ENCODE data around the gene MAP4K1. TPM values are rescaled to one million over a fixed set of nuclear protein-coding genes. Genes with fewer than 3 reads are reported as not detected.

Gene MAP4K1
- total RNA-seq, 1 donor: 29.1 TPM

GRCh38 chr19:38657633-38658222 is 40.0 kb upstream of the MAP4K1 start:
- no peaks in the 10 kb centered on the region for H3K9me3 ChIP-seq (ENCODE audit: low read depth, low read length)
- H3K4me1 ChIP-seq (ENCODE audit: insufficient read depth, low read length): peaks cover 89% of the 10 kb centered on the region
- H3K27me3 ChIP-seq (ENCODE audit: insufficient read depth, low read length): no peaks in the 10 kb centered on the region
- H3K4me3 ChIP-seq (ENCODE audit: low read length): no peak overlapping the region

DNA sequence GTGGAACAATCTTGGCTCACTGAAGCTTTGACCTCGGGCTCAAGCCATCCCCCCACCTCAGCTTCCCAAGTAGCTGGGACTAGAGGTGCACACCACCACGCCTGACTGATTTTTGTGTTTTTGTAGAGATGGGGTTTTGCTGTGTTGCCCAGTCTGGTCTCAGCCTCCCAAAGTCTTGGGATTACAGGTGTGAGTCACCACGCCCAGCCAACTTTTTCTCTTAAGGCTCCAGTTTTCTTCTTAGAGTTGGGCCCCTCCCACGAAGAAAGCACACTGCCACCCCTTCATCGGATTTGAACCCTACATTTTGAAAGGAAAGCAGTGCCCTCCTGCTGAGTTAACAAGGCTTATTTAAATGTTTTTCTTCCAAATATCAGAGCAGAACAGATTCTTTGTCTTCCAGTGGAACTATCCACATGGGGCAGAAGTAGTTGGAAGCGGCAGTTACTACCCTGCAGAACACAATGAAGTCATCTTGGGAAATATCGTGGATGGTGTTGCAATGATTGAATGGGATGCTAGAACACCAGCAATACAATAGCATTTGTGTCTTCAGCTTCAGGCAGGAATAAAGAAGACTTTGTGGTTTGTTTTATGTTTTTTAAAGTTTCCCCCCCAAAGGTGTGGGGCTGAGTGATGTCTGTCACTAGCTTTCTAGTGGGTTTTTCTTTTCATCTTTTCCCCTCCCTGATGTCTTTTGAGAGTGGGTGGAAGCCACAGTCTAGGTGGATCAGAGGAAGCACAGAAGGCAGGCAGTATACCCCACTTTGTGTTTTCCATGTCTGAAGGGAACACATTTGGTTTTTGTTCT is 38.6 kb upstream of the MAP4K1 start:
- Histone ChIP-seq H3K4me3 (ENCODE audit: low read length) (no peak overlapping the region), H3K27me3 (ENCODE audit: insufficient read depth, low read length) (no peaks in the 10 kb centered on the region), H3K4me1 (ENCODE audit: insufficient read depth, low read length) (peaks cover 92% of the 10 kb centered on the region), H3K9me3 (ENCODE audit: low read depth, low read length) (no peaks in the 10 kb centered on the region)

GRCh38 chr19:38655148-38655824 is 37.5 kb upstream of the MAP4K1 start:
- Histone ChIP-seq H3K4me1 (ENCODE audit: insufficient read depth, low read length) (peaks cover 92% of the 10 kb centered on the region), H3K9me3 (ENCODE audit: low read depth, low read length) (no peaks in the 10 kb centered on the region), H3K4me3 (ENCODE audit: low read length) (no peak overlapping the region), H3K27me3 (ENCODE audit: insufficient read depth, low read length) (no peaks in the 10 kb centered on the region)

GRCh38 chr19:38654628-38655055 is 36.9 kb upstream of the MAP4K1 start:
- Histone ChIP-seq H3K9me3 (ENCODE audit: low read depth, low read length) (no peaks in the 10 kb centered on the region), H3K4me3 (ENCODE audit: low read length) (no peak overlapping the region), H3K4me1 (ENCODE audit: insufficient read depth, low read length) (peaks cover 92% of the 10 kb centered on the region), H3K27me3 (ENCODE audit: insufficient read depth, low read length) (no peaks in the 10 kb centered on the region)

DNA sequence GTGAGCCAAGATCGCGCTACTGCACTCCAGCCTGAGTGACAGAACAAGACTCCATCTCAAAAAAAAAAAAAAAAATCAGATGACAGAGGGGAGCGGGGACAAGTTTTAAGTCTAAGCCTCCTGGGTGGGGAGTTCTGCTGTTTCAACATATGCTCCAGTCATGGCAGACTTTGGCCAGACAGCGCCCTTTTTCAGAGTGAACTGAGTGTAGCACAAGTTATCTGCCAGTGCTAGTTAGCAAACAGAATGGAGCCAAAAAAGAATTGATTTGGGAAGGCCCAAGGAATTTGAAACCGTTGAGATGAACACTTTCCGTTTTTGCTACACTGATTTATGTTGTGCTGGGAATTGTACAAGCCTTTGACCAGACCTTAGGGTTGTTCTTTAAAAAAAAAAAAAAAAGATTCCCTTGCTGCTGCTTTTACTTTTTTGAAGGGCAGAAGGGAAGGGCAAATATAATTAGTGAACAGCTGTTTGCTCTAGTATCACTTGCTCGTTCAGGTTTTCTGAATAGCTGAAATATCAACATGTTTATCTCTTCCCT is 35.3 kb upstream of the MAP4K1 start:
- Histone ChIP-seq H3K4me1 (ENCODE audit: insufficient read depth, low read length) (peaks cover 93% of the 10 kb centered on the region), H3K9me3 (ENCODE audit: low read depth, low read length) (no peaks in the 10 kb centered on the region), H3K27me3 (ENCODE audit: insufficient read depth, low read length) (no peaks in the 10 kb centered on the region), H3K4me3 (ENCODE audit: low read length) (no peak overlapping the region)

DNA sequence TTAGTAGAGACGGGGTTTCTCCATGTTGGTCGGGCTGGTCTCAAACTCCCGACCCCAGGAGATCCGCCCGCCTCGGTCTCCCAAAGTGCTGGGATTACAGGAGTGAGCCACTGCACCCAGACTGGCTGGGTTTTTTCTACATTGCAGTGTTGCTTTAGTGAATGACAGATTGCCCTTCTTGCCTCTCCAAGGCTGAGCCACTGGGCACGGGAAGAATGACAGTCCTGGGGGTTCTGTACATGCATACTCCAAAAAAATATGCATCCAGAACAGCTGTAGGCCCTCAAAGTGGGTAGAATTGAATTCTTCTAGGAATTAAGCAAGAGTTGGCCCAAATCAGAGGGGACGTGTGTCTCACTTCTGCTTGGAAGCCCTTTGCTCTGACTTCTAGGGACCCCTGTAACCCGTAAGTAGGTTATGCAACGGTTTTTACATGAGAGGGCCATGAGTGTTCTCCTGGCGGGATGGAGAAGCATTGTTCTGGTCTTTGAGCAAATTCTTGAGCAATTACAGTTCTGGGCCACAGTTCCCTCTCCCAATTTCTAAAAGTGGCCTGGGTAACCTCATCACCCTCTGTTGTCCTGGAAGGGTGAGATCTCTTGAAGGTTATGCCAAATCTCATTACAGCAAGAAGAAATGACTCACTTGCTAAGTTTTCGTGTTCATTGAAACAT is 33.3 kb upstream of the MAP4K1 start:
- Histone ChIP-seq H3K4me1 (ENCODE audit: insufficient read depth, low read length) (peaks cover 78% of the 10 kb centered on the region), H3K9me3 (ENCODE audit: low read depth, low read length) (no peaks in the 10 kb centered on the region), H3K27me3 (ENCODE audit: insufficient read depth, low read length) (no peaks in the 10 kb centered on the region), H3K4me3 (ENCODE audit: low read length) (no peak overlapping the region)

- no peaks in the 10 kb centered on the region for H3K27me3 ChIP-seq (ENCODE audit: insufficient read depth, low read length)
- H3K4me1 ChIP-seq (ENCODE audit: insufficient read depth, low read length): peaks cover 70% of the 10 kb centered on the region
- no peak overlapping the region for H3K4me3 ChIP-seq (ENCODE audit: low read length)
- H3K9me3 ChIP-seq (ENCODE audit: low read depth, low read length): no peaks in the 10 kb centered on the region
Observed at GRCh38 chr19:38650172-38650775, 32.5 kb upstream of the MAP4K1 start.

GRCh38 chr19:38649305-38650171 is 31.8 kb upstream of the MAP4K1 start:
- Histone ChIP-seq H3K27me3 (ENCODE audit: insufficient read depth, low read length) (no peaks in the 10 kb centered on the region), H3K4me1 (ENCODE audit: insufficient read depth, low read length) (peaks cover 63% of the 10 kb centered on the region), H3K9me3 (ENCODE audit: low read depth, low read length) (no peaks in the 10 kb centered on the region), H3K4me3 (ENCODE audit: low read length) (peak overlapping the region; percentile 85)

DNA sequence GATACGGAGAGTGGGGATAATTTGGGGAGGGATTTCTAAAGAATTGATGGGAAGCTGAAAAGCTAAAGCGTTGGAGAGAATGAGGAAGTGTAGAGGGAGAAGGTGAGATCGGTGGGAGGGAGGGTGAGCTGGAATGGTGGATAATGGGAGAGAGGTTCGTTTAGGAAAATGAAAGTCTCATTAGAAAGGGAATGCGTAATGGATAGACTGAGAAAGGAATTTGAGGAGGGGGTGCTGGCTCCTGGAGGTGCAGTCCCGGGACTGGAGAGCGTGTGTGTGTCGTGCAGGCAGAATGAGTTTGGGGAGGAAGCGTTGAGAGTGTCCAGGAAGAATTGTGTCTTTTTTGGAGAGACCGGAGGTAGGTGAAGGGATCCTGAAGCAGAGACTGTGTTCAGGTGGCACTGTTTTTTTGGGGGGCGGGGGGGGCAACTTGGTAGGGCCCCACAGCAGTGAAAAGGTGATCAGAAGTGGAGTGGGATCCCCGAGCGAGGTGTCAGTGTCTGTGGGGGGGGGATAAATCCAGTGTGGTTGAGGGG is 31.1 kb upstream of the MAP4K1 start:
- H3K4me3 ChIP-seq (ENCODE audit: low read length): peak overlapping the region; percentile 85
- H3K9me3 ChIP-seq (ENCODE audit: low read depth, low read length): no peaks in the 10 kb centered on the region
- peaks cover 59% of the 10 kb centered on the region for H3K4me1 ChIP-seq (ENCODE audit: insufficient read depth, low read length)
- no peaks in the 10 kb centered on the region for H3K27me3 ChIP-seq (ENCODE audit: insufficient read depth, low read length)

GRCh38 chr19:38647966-38648768 is 30.4 kb upstream of the MAP4K1 start:
- H3K4me1 ChIP-seq (ENCODE audit: insufficient read depth, low read length): peaks cover 56% of the 10 kb centered on the region

DNA sequence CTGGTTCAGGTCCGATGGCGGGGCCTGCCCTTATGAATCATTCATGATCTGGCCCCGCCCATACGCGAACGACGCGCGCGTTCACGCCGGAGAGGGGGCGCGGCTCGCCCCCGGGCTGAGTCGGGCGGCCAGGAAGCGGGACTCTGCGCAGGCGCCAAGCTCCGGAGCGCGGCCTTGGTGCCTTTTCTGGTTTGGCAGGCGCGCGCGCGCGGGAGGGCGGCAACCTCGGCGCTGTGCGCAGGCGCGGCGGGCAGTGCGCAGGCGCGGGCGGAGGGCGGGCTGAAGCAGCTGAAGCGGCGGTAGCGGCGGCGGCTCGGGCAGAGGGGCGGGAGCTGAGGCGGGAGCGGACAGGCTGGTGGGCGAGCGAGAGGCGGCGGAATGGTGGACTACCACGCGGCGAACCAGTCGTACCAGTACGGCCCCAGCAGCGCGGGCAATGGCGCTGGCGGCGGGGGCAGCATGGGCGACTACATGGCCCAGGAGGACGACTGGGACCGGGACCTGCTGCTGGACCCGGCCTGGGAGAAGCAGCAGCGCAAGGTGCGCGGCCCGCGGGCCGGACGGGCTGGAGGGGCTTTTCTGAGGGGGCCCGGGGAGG is 29.7 kb upstream of the MAP4K1 start, which contains the start of gene ACTN4:
TSS of gene ACTN4 (plus strand) at position 282 of the 598 bp plus-strand sequence. CDS start at position 379, 97 bp downstream.
- H3K4me1 ChIP-seq (ENCODE audit: insufficient read depth, low read length): peaks cover 49% of the 10 kb centered on the region
- peak within 1 kb of the TSS; percentile 85 for H3K4me3 ChIP-seq (ENCODE audit: low read length)
- no peaks in the 10 kb centered on the region for H3K27me3 ChIP-seq (ENCODE audit: insufficient read depth, low read length)
- no peaks in the 10 kb centered on the region for H3K9me3 ChIP-seq (ENCODE audit: low read depth, low read length)

More at GRCh38 chr19:38647966-38648768, 30.4 kb upstream of the MAP4K1 start:
- Histone ChIP-seq H3K4me3 (ENCODE audit: low read length) (peak overlapping the region; percentile 85), H3K27me3 (ENCODE audit: insufficient read depth, low read length) (no peaks in the 10 kb centered on the region), H3K9me3 (ENCODE audit: low read depth, low read length) (no peaks in the 10 kb centered on the region)

DNA sequence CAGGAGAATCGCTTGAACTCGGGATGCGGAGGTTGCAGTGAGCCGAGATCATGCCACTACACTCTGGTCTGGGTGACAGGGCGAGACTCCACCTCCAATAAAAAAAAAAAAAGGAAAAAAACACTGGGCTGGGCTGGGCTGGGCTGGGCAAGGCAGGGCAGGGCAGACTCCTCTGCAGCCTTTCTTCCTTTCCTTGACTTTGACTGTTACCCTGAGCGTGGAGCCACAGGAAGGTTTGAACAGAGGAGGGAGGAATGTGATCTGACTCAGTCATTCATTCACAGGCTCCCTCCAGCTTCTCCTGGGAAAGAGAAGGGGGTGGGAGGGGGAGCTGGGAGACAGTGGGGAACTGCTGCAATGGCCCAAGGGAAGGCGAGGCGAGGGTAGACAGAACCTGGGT is 27.0 kb upstream of the MAP4K1 start:
- Histone ChIP-seq H3K27me3 (ENCODE audit: insufficient read depth, low read length) (no peaks in the 10 kb centered on the region), H3K4me3 (ENCODE audit: low read length) (no peak overlapping the region), H3K4me1 (ENCODE audit: insufficient read depth, low read length) (peaks cover 22% of the 10 kb centered on the region), H3K9me3 (ENCODE audit: low read depth, low read length) (no peaks in the 10 kb centered on the region)

Data from mononuclear cell (primary cell).